HG02798 (cell line): ENCODE data around the gene AASDH.

Experiments used
- ATAC-seq: cut with Tn5 transposase; IDR thresholded peaks from one replicate; pipeline ENCODE4 v1.9.1; 2021; ENCODE audit warnings: mild to moderate bottlenecking; ENCODE audit not compliant: unreplicated experiment, poor library complexity

AASDH gene

GRCh38 chr4:56318555-56318954 lies 68.7 kb downstream of the AASDH start:
- ATAC-seq: no peak

- no peak for ATAC-seq
These were observed 69.5 kb downstream of the AASDH start for GRCh38 chr4:56317749-56318148.

- no peak for ATAC-seq
These were observed 71.2 kb downstream of the AASDH start for GRCh38 chr4:56316011-56316650.

GRCh38 chr4:56315543-56315942 lies 71.7 kb downstream of the AASDH start:
- no peak for ATAC-seq

GRCh38 chr4:56315041-56315440 lies 72.2 kb downstream of the AASDH start:
- ATAC-seq: no peak

- ATAC-seq: no peak
These were observed 72.9 kb downstream of the AASDH start for GRCh38 chr4:56314207-56314915.

- ATAC-seq: no peak
These were observed 74.2 kb downstream of the AASDH start for GRCh38 chr4:56313132-56313531.

- no peak for ATAC-seq
These were observed 75.9 kb downstream of the AASDH start for GRCh38 chr4:56311299-56311975.

GRCh38 chr4:56310401-56311125 lies 76.7 kb downstream of the AASDH start:
- no peak for ATAC-seq

- ATAC-seq: no peak
These were observed 78.9 kb downstream of the AASDH start for GRCh38 chr4:56308384-56308783.

- ATAC-seq: no peak
These were observed 79.9 kb downstream of the AASDH start for GRCh38 chr4:56307423-56307822.

GRCh38 chr4:56305390-56305789 lies 81.9 kb downstream of the AASDH start:
- no peak for ATAC-seq

- ATAC-seq: no peak
These were observed 83.4 kb downstream of the AASDH start for GRCh38 chr4:56303921-56304320.

- ATAC-seq: no peak
These were observed 84.5 kb downstream of the AASDH start for GRCh38 chr4:56302760-56303159.

GRCh38 chr4:56301997-56302496 lies 85.2 kb downstream of the AASDH start:
- no peak for ATAC-seq

GRCh38 chr4:56301181-56301996 lies 85.9 kb downstream of the AASDH start:
- ATAC-seq: peak; percentile 95

- ATAC-seq: no peak
These were observed 89.1 kb downstream of the AASDH start for GRCh38 chr4:56298236-56298635.

- no peak for ATAC-seq
These were observed 89.5 kb downstream of the AASDH start for GRCh38 chr4:56297776-56298175.

GRCh38 chr4:56296526-56296925 lies 90.8 kb downstream of the AASDH start:
- no peak for ATAC-seq

- ATAC-seq: no peak
These were observed 94.2 kb downstream of the AASDH start for GRCh38 chr4:56293121-56293520.
